DND-41 (cell line): ENCODE data around the gene ADCY7.

Source experiments
- ATAC-seq: fragments of 200-7000 bp; cut with Tn5 transposase; 3 replicates; pipeline ENCODE4 v1.9.1; 2021; ENCODE audit warnings: low read depth; ENCODE audit not compliant: insufficient read depth
- DNase-seq: peaks from one replicate; pipeline ENCODE4 v3.0.0-alpha.2; 2020
- H2AFZ ChIP-seq: 2 replicates; pipeline ENCODE4 v1.6.0; 2012; ENCODE audit warnings: low read depth, low read length
- H3K27ac ChIP-seq: 2 replicates; pipeline ENCODE4 v1.5.1; 2012; ENCODE audit warnings: low read length, inconsistent platforms
- H3K27me3 ChIP-seq: fragments of 200-600 bp; sonication (generic); 2 replicates; pipeline ENCODE4 v1.6.0; 2012; ENCODE audit warnings: low read length, mild to moderate bottlenecking, inconsistent platforms; ENCODE audit not compliant: insufficient read depth, poor library complexity
- H3K36me3 ChIP-seq: 2 replicates; pipeline ENCODE4 v1.5.1; 2012; ENCODE audit warnings: low read length, inconsistent platforms; ENCODE audit not compliant: insufficient read depth
- H3K4me1 ChIP-seq: 2 replicates; pipeline ENCODE4 v1.5.1; 2012; ENCODE audit warnings: mild to moderate bottlenecking, low read length; ENCODE audit not compliant: insufficient read depth
- H3K4me2 ChIP-seq: 2 replicates; pipeline ENCODE4 v1.6.0; 2012; ENCODE audit warnings: mild to moderate bottlenecking, moderate library complexity, low read length, inconsistent platforms; ENCODE audit not compliant: insufficient read depth
- H3K4me3 ChIP-seq, 2 experiments: fragments of 200-600 bp in 1 of 2; shearing (Covaris generic) in 1 of 2; 2 replicates each; pipeline ENCODE4 v1.5.1; 2012 to 2016; ENCODE audit warnings: inconsistent platforms in 2 of 2, low read length in 2 of 2, mild to moderate bottlenecking in 2 of 2, low read depth in 1 of 2, moderate library complexity in 1 of 2
- H3K79me2 ChIP-seq: 2 replicates; pipeline ENCODE4 v1.6.0; 2012; ENCODE audit warnings: low read length, inconsistent platforms; ENCODE audit not compliant: insufficient read depth
- H3K9ac ChIP-seq: 2 replicates; pipeline ENCODE4 v1.6.0; 2012; ENCODE audit warnings: low read depth, mild to moderate bottlenecking, inconsistent platforms, low read length, moderate library complexity
- H3K9me3 ChIP-seq: 2 replicates; pipeline ENCODE4 v1.5.1; 2012; ENCODE audit warnings: low read length, moderate library complexity, mild to moderate bottlenecking, inconsistent platforms; ENCODE audit not compliant: insufficient read depth, severe bottlenecking
- H4K20me1 ChIP-seq: 2 replicates; pipeline ENCODE4 v1.6.0; 2012; ENCODE audit warnings: low read length; ENCODE audit not compliant: insufficient read depth
- EZH2 ChIP-seq: IDR thresholded peaks from 3 replicates; pipeline ENCODE4 v1.6.1; 2012; ENCODE audit warnings: borderline replicate concordance, low read depth, mild to moderate bottlenecking, moderate library complexity, low read length, inconsistent platforms; ENCODE audit not compliant: severe bottlenecking
- TF ChIP-seq, protein P1 (sequence below): IDR thresholded peaks from 2 replicates; pipeline ENCODE4 v1.5.1; 2012; ENCODE audit warnings: borderline replicate concordance, low read length, moderate library complexity, mild to moderate bottlenecking; ENCODE audit not compliant: poor library complexity, severe bottlenecking; ENCODE audit errors: extremely low read depth

The ADCY7 gene

DNA sequence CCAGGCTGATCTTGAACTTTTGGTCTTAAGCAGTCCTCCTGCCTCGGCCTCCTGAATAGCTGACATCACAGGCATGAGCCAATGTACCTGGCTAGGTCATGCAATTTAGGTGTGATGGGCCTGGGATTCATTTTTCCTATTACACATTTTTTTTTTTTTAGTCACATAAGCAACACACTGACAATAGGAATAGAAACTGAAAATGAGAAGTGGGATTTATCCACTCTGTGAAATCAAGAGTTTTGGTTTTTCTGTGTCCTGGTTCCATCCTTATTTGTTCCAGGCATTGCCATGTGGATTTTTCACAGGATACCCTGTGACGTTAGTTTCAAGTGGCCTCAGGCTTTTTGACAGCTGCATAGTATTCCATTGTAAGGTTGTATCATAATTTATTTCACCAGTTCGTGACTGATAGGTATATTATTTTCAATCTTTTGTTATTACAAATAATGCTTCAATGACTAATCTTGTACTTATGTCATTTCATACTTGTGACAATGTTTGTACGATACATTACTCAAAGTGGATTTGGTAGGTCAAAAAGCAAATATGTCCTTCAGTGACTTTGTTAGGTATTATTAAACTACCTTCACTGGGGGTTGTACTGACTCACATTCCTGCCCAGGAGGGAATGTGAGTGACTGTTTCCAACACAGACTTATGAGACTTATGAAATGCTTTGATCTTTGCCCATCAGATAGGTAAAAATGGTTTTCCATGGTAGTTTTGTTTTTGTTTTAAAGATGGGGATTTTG is 10.6 kb downstream of the ADCY7 start:
- Histone ChIP-seq H3K27me3 (no peaks in the 10 kb centered on the region), H3K9me3 (no peaks in the 10 kb centered on the region), H3K4me1 (no peaks in the 10 kb centered on the region), H3K4me2 (no peak overlapping the region), H3K4me3 (no peak overlapping the region), H2AFZ (no peak overlapping the region), H3K79me2 (no peaks in the 10 kb centered on the region), H3K27ac (no peak overlapping the region), H4K20me1 (peaks cover 12% of the 10 kb centered on the region; the same call in 1 of the 2 replicates), H3K36me3 (no peaks in the 10 kb centered on the region), H3K9ac (no peak overlapping the region)
- no peak for TF ChIP-seq EZH2
- TF ChIP-seq, protein P1, sequence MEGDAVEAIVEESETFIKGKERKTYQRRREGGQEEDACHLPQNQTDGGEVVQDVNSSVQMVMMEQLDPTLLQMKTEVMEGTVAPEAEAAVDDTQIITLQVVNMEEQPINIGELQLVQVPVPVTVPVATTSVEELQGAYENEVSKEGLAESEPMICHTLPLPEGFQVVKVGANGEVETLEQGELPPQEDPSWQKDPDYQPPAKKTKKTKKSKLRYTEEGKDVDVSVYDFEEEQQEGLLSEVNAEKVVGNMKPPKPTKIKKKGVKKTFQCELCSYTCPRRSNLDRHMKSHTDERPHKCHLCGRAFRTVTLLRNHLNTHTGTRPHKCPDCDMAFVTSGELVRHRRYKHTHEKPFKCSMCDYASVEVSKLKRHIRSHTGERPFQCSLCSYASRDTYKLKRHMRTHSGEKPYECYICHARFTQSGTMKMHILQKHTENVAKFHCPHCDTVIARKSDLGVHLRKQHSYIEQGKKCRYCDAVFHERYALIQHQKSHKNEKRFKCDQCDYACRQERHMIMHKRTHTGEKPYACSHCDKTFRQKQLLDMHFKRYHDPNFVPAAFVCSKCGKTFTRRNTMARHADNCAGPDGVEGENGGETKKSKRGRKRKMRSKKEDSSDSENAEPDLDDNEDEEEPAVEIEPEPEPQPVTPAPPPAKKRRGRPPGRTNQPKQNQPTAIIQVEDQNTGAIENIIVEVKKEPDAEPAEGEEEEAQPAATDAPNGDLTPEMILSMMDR: no peak
- DNase-seq (no peak), ATAC-seq (no peak)

DNA sequence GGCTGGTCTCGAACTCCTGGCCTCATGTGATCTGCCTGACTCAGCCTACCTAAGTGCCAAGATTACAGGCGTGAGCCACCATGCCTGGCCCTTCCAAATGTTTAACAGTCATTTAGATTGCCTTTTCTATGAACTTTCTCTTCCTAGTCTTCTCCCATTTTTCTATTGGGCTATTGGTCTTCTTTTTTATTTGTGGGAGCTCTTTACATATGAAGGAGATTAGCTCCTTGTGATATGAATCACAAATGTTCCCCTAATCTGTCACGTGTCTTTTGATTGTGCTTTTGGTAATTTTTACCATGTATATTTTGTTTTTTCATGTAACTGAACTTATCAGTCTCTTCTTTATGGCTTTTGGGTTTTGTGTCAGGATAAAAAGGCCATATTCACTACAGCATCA is 11.9 kb downstream of the ADCY7 start:
- H3K4me3 ChIP-seq: no peak overlapping the region
- TF ChIP-seq, protein P1: no peak
- no peak for TF ChIP-seq EZH2
- ATAC-seq (no peak), DNase-seq (no peak)
- no peaks in the 10 kb centered on the region for H3K36me3 ChIP-seq
- H3K9me3 ChIP-seq: no peaks in the 10 kb centered on the region
- no peaks in the 10 kb centered on the region for H3K79me2 ChIP-seq
- H3K27me3 ChIP-seq: no peaks in the 10 kb centered on the region
- no peaks in the 10 kb centered on the region for H3K4me1 ChIP-seq
- H3K9ac ChIP-seq: no peak overlapping the region
- no peak overlapping the region for H3K27ac ChIP-seq
- H3K4me2 ChIP-seq: no peak overlapping the region
- H4K20me1 ChIP-seq: peaks cover 15% of the 10 kb centered on the region; the same call in 1 of the 2 replicates
- no peak overlapping the region for H2AFZ ChIP-seq

DNA sequence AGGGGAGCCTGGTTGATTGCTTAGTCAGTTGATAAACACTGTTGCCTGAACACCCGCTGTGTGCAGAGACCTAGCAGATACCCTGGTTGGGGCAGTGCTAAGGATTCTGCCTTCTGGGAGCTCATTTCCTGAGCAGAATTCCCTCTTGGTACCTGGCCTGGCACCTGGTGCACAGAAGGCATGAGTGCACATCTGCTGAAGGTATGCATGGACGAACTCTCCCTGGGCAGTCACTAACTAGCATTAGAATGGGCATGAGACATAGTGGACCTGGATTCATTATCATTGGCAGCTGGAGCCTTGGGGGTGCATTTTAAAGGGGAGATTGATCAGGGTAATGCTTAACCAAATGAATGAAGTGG is 13.1 kb downstream of the ADCY7 start:
- no peaks in the 10 kb centered on the region for H3K79me2 ChIP-seq
- H3K4me1 ChIP-seq: no peaks in the 10 kb centered on the region
- H3K9me3 ChIP-seq: no peaks in the 10 kb centered on the region
- H3K27me3 ChIP-seq: no peaks in the 10 kb centered on the region
- no peak overlapping the region for H2AFZ ChIP-seq
- H3K4me2 ChIP-seq: no peak overlapping the region
- no peak overlapping the region for H3K9ac ChIP-seq
- no peak for ATAC-seq
- TF ChIP-seq EZH2: no peak
- H4K20me1 ChIP-seq: peaks cover 15% of the 10 kb centered on the region; the same call in 1 of the 2 replicates
- no peak overlapping the region for H3K4me3 ChIP-seq
- no peak overlapping the region for H3K27ac ChIP-seq
- DNase-seq: no peak
- H3K36me3 ChIP-seq: no peaks in the 10 kb centered on the region

DNA sequence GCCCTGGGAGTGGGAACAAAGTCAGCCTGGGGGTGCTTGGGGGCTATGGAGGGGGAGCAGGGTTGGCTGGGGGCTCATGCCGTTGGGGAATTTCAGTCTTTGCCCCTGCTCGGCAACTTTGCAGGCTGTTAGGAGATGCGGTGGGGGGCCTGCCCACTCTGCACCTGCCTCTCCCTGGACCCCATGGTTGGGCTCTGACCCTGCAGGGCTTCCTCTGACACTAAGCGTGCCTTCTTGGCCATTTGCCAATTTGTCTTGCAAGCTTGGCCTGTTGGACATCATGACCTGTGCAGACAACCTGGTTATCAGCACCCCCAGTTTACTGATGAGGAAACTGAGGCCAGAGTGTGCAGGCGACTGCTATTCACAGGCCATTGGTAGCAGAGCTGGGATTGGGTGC is 14.6 kb downstream of the ADCY7 start:
- no peak for ATAC-seq
- TF ChIP-seq, protein P1: no peak
- TF ChIP-seq EZH2: no peak
- no peaks in the 10 kb centered on the region for H3K36me3 ChIP-seq
- peaks cover 11% of the 10 kb centered on the region; the same call in 1 of the 2 replicates for H4K20me1 ChIP-seq
- H3K9ac ChIP-seq: no peak overlapping the region
- H2AFZ ChIP-seq: no peak overlapping the region
- no peak overlapping the region for H3K4me3 ChIP-seq
- H3K4me1 ChIP-seq: no peaks in the 10 kb centered on the region
- H3K9me3 ChIP-seq: no peaks in the 10 kb centered on the region
- no peak for DNase-seq
- H3K27ac ChIP-seq: no peak overlapping the region
- H3K79me2 ChIP-seq: no peaks in the 10 kb centered on the region
- no peak overlapping the region for H3K4me2 ChIP-seq
- H3K27me3 ChIP-seq: no peaks in the 10 kb centered on the region
